GM19324 (cell line): ENCODE data around the gene PCDHB8.
"Not testable (repeated sequence)": the region's sequence is repeated elsewhere in the genome, so short reads cannot be mapped to it uniquely, and the experiment has no call there.

ENCODE experiments used
- ATAC-seq: cut with Tn5 transposase; IDR thresholded peaks from one replicate; pipeline ENCODE4 v1.9.1; 2021; ENCODE audit warnings: mild to moderate bottlenecking, moderate library complexity; ENCODE audit not compliant: unreplicated experiment, low FRiP score

PCDHB8 gene

GRCh38 chr5:141177577-141178191 lies at the start of gene PCDHB8:
Gene PCDHB8 (plus strand): TSS chr5:141177790. CDS start chr5:141178035, 245 bp downstream.
- ATAC-seq: not testable (repeated sequence)

GRCh38 chr5:141135030-141135717 lies 42.4 kb upstream of the PCDHB8 start, which contains the start of gene PCDHB5:
Gene PCDHB5 (plus strand): TSS chr5:141135206. CDS start chr5:141135435, 229 bp downstream.
- ATAC-seq: no peak

DNA sequence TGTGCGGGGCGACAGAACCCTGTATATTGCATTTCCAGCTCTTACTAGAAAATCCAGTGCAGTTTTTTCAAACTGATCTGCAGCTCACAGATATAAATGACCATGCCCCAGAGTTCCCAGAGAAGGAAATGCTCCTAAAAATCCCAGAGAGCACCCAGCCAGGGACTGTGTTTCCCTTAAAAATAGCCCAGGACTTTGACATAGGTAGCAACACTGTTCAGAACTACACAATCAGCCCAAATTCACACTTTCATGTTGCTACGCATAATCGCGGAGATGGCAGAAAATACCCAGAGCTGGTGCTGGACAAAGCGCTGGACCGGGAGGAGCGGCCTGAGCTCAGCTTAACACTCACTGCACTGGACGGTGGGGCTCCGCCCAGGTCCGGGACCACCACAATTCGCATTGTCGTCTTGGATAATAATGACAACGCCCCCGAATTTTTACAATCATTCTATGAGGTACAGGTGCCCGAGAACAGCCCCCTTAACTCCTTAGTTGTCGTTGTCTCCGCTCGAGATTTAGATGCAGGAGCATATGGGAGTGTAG lies 41.8 kb upstream of the PCDHB8 start:
- ATAC-seq: no peak

GRCh38 chr5:141137346-141137745 lies 40.2 kb upstream of the PCDHB8 start:
- ATAC-seq: not testable (repeated sequence)

GRCh38 chr5:141149812-141150211 lies 27.8 kb upstream of the PCDHB8 start, which contains the start of gene PCDHB6:
Gene PCDHB6 (plus strand): TSS chr5:141150057. CDS start chr5:141150258, 201 bp downstream.
- no peak for ATAC-seq

GRCh38 chr5:141150224-141150992 lies 27.2 kb upstream of the PCDHB8 start:
- no peak for ATAC-seq

DNA sequence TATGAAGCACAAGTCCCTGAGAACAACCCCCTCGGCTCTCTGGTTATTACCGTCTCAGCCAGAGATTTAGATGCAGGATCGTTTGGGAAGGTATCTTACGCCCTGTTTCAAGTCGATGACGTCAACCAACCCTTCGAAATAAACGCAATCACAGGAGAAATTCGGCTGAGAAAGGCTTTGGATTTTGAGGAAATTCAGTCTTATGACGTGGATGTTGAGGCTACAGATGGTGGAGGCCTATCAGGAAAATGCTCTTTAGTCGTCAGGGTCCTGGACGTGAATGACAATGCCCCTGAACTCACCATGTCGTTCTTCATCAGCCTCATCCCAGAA lies 26.6 kb upstream of the PCDHB8 start:
- no peak for ATAC-seq

DNA sequence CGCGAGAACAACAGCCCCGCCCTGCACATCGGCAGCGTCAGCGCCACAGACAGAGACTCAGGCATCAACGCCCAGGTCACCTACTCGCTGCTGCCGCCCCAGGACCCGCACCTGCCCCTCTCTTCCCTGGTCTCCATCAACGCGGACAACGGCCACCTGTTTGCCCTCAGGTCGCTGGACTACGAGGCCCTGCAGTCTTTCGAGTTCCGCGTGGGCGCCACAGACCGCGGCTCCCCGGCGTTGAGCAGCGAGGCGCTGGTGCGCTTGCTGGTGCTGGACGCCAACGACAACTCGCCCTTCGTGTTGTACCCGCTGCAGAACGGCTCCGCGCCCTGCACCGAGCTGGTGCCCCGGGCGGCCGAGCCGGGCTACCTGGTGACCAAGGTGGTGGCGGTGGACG lies 26.0 kb upstream of the PCDHB8 start:
- not testable (repeated sequence) for ATAC-seq

GRCh38 chr5:141152096-141152495 lies 25.5 kb upstream of the PCDHB8 start:
- ATAC-seq: not testable (repeated sequence)

DNA sequence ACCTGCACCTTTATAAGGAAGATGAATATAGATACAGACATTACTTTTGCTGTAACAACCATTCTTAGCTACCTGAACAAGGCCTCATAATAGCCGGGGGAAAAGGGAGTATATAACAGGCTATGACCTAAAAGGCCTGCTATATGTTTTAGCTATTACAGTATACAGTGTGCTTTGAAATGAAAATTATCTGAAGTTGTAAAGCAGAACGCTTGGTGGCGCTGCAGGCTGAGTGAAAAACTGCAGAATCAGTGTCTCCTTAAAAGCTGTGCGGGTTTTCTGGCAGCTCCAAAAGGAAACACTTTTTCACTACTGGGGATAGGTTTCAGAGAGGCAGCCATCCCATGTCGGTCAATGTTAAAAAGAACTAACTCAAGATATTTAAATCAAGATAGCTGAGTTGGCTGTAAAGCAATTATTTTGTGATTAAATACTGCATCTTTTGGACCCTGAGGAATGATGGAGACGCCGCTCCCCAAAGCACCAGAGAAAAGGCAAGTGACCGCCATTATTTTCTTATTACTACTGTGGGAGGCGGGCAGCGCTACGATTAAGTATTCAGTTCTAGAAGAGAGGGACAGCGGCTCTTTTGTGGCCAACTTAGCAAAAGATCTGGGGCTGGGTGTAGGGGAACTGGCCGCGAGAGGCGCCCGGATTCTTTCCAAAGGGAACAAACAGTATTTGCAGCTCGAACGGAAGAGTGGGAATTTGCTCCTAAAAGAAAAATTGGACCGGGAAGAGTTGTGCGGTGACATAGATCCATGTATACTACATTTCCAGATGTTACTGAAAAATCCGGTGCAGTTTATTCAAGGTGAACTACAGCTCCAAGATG lies 21.8 kb upstream of the PCDHB8 start:
- ATAC-seq: no peak

- not testable (repeated sequence) for ATAC-seq
Observed at GRCh38 chr5:141157356-141157755, 20.2 kb upstream of the PCDHB8 start.

DNA sequence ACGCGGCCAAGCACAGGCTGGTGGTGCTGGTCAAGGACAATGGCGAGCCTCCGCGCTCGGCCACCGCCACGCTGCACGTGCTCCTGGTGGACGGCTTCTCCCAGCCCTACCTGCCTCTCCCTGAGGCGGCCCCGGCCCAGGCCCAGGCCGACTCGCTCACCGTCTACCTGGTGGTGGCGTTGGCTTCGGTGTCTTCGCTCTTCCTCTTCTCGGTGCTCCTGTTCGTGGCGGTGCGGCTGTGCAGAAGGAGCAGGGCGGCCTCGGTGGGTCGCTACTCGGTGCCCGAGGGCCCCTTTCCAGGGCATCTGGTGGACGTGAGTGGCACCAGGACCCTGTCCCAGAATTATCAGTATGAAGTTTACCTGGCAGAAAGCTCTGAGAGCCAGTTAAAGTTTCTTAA lies 19.7 kb upstream of the PCDHB8 start:
- ATAC-seq: not testable (repeated sequence)

GRCh38 chr5:141172381-141173204 lies 5.0 kb upstream of the PCDHB8 start, which contains the start of gene PCDHB7:
Gene PCDHB7 (plus strand): TSS chr5:141172644. CDS start chr5:141172836, 192 bp downstream.
- ATAC-seq: no peak

GRCh38 chr5:141174291-141175104 lies 3.1 kb upstream of the PCDHB8 start:
- not testable (repeated sequence) for ATAC-seq

DNA sequence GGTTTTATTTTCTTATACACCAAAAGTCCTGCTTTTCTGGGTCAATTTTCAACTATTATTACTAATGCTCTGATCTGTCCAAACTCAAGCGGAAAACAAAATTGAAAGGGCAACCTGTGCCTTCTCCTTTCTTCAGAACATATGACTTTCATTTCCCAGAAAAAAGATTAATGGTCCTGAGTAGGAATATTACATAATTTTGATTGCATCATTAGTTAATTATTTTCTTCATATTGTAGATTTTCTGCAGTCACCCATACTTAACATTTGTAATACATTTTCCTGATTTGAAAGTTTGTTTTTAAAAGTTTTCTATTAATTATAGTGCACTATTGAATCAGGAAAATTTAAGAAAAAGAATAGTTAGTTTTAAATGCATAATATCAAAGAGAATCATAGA lies 1.7 kb upstream of the PCDHB8 start:
- no peak for ATAC-seq

DNA sequence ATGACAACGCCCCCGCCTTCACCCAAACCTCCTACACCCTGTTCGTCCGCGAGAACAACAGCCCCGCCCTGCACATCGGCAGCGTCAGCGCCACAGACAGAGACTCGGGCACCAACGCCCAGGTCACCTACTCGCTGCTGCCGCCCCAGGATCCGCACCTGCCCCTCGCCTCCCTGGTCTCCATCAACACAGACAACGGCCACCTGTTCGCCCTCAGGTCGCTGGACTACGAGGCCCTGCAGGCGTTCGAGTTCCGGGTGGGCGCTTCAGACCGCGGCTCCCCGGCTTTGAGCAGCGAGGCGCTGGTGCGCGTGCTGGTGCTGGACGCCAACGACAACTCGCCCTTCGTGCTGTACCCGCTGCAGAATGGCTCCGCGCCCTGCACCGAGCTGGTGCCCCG lies 1.8 kb downstream of the PCDHB8 start:
- ATAC-seq: not testable (repeated sequence)

DNA sequence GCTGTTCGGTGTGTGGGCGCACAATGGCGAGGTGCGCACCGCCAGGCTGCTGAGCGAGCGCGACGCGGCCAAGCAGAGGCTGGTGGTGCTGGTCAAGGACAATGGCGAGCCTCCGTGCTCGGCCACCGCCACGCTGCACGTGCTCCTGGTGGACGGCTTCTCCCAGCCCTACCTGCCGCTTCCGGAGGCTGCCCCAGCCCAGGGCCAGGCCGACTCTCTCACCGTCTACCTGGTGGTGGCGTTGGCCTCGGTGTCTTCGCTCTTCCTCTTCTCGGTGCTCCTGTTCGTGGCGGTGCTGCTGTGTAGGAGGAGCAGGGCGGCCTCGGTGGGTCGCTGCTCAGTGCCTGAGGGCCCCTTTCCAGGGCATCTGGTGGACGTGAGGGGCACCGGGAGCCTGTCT lies 2.3 kb downstream of the PCDHB8 start:
- not testable (repeated sequence) for ATAC-seq

DNA sequence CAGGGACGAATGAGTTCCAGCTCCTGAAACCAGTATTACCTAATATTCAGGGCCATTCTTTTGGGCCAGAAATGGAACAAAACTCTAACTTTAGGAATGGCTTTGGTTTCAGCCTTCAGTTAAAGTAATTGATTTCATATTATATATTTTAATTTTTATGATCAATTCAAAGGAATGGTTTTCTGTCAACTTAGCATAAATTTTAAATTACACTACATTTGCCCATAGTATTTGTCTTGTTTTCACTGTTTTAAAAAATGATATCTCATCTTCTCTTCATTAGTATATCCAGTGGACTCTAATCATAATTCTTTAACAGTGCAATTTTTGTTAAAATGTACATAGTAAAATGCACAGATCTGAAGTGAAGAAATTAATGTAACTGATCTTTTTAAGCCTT lies 2.7 kb downstream of the PCDHB8 start:
- ATAC-seq: no peak
